IPS-NIHi7 (cell line): ENCODE data around the gene MSRB2.
"Not testable (repeated sequence)": the region's sequence is repeated elsewhere in the genome, so short reads cannot be mapped to it uniquely, and the experiment has no call there.

Source experiments
- DNase-seq: peaks from one replicate; pipeline ENCODE4 v3.0.0; 2012; ENCODE audit warnings: mixed read lengths; ENCODE audit errors: extremely low spot score

Gene MSRB2

DNA sequence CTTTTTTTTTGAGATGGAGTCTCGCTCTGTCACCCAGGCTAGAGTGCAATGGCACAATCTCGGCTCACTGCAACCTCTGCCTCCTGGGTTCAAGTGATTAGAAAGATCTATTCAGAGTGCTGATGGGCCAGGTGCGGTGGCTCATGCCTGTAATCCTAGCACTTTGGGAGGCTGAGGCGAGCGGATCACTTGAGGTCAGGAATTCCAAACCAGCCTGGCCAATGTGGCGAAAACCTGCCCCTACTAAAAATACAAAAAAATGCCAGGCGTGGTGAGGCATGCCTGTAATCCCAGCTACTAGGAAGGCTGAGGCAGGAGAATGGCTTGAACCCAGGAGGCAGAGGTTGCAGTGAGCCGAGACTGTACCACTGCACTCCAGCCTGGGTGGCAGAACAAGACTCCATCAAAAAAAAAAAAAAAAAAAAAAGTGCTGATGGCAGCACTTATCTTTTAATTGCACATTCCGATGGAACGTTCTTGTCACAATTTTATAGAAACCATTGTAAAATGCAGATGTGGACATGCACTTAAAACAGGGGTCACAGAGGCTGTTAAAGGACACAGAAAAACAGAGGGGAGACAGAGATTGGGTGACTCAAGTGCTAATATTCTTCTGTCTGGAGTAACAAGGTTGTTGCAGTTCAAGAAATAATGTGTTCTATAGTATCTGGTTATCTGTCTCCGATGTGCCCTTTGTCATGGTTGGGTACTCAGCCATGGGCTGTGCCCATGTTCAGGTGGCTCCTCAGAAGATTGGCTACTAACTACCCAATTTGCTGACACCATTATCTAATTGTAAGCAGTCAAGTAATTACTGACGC, 25.1 kb upstream of the MSRB2 start:
- not testable (repeated sequence) for DNase-seq

DNA sequence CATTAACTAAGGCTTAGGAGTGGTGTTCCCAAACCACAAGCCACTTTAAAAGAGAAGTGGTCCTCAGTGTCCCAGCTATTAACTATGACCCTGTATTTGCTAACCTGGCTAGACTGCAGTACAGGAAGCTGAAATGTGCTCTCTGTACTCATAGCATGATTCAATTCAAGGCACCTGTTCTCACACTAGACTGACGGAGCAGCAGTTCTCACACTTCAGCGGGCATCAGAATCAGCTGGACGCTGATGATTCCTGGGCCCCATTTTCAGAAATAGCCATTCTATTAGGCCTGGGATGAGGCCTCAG, 24.5 kb upstream of the MSRB2 start:
- DNase-seq: no peak

GRCh38 chr10:23072593-23072992, 22.8 kb upstream of the MSRB2 start:
- not testable (repeated sequence) for DNase-seq

DNA sequence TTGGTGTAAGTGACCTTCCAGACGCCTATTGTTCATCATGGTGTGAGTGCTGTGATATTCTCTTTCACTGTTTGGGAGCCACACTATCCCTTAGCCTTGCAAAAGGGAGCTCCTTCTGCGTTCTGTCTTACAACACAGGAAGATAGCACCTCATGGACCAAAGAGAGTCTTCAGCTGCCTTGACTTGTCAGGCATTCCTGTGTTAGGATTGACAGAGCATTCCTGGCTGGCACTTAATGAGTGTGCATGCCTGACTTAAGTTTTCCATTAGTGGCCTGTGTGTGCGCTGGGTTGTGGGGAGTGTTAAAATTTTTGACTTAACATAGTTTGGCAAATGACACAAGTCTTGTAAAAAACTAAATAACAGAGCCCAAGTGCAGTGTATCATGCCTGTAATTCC, 21.9 kb upstream of the MSRB2 start:
- DNase-seq: no peak

DNA sequence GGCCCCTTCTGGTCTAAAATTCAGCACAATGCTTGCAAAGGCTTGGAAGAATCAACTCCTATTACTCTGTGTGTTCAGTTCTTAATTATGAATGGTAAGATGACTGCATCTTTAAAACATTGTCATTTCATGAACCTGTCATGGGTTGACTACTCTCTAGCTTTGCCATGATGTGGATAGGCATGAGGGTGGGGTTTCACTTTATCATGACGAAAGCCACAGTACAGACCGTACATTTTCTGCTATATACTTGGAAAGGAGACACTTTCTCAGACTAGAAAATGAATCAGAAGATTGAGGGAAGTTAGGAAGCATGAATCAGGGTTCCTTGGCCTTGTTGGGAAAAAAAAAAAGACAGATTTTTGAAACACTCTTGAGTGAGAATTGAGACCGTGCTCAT, 19.7 kb upstream of the MSRB2 start:
- no peak for DNase-seq

- DNase-seq: no peak
These were observed 17.3 kb upstream of the MSRB2 start for GRCh38 chr10:23078114-23078513.

DNA sequence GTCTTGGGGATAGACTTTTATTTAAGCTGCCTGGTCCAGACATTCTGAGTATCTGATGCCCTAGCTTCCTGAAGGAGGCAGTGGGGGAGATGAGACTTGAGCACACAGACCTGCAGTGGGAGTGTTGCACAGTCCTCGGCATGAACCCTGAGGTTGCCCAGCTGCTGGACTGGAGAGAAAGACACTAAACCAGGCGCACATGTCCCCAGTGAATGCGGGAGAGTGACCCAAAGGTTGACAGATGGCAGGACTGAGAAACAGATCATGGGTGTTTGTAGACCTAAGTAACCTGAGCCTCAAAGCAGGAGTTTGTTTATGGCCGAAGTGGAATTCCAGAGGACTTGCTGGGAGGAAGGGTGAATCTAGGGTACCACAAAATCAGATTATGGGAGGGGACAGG, 15.7 kb upstream of the MSRB2 start:
- no peak for DNase-seq

GRCh38 chr10:23080262-23080661, 15.1 kb upstream of the MSRB2 start:
- DNase-seq: no peak

- DNase-seq: no peak
These were observed 14.1 kb upstream of the MSRB2 start for GRCh38 chr10:23081221-23081750.

DNA sequence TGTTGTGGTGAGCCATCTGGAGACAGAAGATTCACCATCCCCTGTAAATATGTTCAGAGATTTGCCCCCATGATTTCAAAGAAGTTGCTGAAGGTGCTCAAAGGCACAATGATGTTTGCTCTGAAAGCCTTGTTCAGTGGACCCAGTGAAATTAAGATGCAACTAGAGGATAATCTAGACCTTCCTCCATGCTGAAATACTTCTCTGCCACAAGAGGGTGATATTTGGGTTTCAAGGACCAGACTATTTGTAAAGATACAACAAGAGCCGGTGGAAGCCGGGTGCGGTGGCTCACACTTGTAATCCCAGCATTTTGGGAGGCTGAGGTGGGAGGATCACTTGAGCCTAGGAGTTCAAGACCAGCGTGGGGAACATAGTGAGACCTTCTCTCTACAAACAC, 13.5 kb upstream of the MSRB2 start:
- DNase-seq: peak; percentile 27

DNA sequence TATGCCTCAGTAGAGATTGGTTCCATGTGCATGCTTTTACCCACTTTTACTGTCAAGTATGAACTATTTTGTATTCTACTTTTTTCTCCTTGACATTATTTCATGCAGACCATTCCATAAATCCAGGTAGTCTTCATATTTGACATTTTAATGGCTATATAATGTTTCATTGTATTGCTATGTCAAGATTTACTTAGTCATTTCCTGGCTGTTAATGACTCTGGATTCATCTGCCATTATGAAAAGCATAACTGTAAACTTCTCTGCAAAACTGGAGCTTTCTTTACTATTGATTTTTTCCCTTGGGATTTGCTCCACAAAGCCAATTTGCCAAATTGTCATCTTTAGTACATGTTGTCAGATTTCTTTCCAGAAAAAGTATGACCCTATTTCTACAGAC, 6.8 kb upstream of the MSRB2 start:
- no peak for DNase-seq

GRCh38 chr10:23094786-23095403, 484 bp upstream of the MSRB2 start:
- no peak for DNase-seq

DNA sequence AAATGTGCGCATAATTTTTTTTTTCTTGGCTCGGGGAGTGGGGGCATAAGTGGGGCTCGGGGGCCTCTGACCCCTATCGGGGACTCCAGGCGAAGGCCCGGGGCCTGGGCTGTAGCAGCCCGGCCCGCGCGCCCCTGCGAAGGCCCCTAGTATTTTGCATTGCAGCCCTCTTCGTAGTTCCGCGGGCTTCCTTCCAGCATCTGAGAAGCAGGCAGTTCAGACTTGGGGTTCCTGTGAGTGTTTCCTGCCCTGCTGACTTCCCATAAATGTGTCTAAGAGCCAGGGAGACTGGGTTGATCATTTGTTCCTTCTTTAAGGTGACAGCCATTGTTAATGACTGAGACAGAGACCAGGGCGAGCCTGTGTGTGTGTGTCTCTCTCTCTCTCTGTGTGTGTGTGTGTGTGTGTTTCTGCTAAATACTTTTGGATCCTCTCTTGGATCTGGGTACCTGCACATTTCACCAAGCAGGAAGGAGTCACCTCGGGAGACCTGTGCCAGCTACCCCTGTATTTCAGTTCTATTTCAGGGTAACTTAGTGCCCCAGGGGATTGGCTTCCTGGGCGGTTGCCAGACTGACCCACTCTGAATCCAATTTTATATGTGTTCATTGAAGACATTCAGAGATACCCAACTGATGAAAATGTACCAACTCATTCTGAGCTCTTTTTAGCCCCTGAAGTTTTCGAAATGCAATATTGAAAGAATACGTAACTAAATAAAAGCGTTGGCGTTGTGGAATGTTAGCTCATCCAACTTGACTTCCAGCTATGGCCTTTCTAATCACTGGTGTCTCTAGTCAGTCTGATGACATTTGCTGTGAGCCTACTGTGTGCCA, 805 bp downstream of the MSRB2 start:
- peak; percentile 48 for DNase-seq

- no peak for DNase-seq
These were observed 1.6 kb downstream of the MSRB2 start for GRCh38 chr10:23096802-23097549.

GRCh38 chr10:23099079-23099478, 3.7 kb downstream of the MSRB2 start:
- no peak for DNase-seq

- peak; percentile 20 for DNase-seq
These were observed 4.4 kb downstream of the MSRB2 start for GRCh38 chr10:23099816-23100215.

DNA sequence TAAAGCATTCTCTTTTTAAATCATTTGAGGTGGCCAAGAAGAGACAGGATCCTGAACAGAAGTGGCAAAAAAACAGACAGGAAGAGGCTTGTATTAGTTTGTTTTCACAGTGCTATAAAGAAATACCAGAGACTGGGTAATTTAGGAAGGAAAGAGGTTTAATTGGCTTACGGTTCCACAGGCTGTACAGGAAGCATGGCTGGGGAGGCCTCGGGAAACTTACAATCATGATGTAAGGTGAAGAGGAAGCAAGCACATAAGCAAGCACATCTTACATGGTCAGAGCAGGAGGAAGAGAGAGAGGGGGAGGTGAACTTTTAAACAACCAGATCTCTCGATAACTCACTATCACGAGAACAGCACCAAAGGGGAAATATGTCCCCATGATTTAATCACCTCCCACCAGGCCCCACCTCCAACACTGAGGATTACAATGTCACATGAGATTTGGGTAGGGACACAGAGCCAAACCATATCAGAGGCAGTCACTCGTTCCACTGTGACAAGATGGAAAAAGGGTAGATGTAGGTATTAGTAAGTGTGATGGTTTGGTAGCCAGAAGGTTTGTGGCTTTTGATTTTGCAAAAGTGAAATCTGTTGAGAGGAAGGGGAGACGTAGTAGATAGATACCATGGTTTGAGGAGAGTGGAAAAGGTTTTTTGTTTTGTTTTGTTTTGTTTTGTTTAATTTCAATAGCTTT, 5.1 kb downstream of the MSRB2 start:
- no peak for DNase-seq

DNA sequence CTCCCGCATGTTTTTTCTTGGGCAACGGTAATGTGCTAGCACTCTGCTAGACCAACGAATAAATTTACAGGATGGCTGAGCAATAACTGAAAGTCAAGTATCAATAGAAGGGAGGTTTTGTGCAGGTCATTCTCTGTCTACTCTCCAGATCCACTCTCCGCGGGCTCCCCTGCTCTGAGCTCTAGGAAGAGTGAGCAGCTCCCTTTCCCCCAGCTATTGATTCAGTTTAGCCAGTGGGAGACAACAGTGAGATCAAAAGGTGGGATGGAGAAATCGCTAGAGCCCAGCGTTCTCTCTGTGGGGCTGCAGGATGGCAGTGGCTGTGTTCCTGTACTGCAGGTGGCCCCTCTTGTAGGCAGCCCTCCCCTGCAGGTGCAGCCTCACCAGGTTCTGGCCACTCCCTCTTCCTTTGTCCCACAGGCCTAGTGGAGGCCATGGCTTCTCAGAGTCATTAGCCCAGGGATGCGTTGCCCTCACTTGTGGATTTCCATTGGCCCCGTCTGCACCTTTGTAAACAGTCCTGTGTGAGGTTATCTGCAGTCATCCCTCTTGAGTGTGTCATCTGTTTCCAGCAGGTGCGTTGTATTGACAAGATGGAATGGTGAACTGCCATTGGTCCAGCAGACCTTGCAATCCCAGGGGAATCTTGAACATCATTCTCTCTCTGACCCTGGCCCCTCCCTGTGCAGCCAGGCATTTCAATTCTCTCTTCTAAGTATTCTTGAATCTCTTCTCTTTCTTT, 11.1 kb downstream of the MSRB2 start:
- peak; percentile 23 for DNase-seq

DNA sequence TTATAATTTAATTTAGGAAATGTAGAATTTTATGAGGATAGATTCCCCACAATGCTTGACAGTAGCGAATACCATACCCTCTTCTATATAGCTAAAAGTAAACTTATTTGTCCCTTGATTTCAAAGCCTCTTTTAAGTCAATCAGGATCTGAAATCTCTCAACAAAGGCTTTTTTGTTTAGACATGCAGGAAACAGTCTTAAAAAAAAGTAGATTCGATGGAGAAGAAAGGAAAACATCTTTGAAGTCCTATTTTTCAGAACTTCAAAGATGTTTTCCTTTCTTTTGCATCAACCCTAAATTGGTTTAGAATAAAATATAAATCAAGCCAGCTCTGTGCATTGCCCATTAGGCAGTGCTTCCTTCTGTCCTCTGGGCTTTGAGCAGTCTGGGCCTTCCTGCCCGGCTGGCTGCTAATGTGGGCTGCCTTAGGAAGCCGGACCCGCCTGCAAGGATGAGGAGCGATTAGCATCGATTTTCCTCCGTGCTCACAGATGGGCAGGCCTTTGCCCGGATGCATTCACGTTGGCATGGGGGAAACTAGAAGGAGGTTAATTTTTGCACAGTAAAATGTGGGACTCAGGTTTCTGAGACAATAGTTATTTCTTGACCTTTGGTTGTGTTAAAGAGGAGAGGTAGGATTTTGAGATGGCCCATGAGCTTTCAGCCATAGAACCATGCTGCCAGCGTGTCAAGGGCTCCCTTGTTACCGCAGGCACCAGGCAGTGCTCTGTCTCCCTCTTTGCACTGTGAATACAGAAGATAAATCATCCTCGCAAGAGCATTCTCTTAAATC, 15.5 kb downstream of the MSRB2 start:
- DNase-seq: no peak
